ENCODE results near the gene COX6B2.

Gene COX6B2

DNA sequence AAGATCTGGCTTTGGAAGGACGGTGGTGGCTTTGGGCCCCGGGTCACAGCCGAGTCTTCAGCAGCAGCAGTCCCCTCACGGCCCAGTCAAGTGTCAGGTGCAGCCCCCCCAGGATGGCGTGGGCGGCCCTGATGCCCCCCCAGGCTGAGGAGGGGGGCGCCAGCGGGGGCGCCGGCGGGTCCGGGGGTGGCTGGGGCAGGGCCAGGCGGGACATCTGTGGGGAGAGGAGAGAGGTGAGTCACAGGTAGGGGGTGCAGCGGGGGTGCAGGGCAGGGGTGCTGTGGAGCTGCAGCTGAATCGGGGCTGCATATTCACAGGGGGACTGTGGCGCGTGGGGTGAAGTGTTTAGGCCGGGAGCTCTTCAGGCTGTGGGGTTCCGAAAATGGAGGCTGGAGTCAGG lies 11.4 kb upstream of the COX6B2 start:
- no peak overlapping the region for H3K4me3 ChIP-seq (replicated peaks; ENCODE audit: low read depth, low read length)
- DNase-seq (ENCODE audit: extremely low read depth, low read depth) = no peak
- TF ChIP-seq, protein P1, sequence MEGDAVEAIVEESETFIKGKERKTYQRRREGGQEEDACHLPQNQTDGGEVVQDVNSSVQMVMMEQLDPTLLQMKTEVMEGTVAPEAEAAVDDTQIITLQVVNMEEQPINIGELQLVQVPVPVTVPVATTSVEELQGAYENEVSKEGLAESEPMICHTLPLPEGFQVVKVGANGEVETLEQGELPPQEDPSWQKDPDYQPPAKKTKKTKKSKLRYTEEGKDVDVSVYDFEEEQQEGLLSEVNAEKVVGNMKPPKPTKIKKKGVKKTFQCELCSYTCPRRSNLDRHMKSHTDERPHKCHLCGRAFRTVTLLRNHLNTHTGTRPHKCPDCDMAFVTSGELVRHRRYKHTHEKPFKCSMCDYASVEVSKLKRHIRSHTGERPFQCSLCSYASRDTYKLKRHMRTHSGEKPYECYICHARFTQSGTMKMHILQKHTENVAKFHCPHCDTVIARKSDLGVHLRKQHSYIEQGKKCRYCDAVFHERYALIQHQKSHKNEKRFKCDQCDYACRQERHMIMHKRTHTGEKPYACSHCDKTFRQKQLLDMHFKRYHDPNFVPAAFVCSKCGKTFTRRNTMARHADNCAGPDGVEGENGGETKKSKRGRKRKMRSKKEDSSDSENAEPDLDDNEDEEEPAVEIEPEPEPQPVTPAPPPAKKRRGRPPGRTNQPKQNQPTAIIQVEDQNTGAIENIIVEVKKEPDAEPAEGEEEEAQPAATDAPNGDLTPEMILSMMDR (IDR thresholded peaks at IDR 0.05; ENCODE audit: low read depth, low read length, missing control alignments) = no peak

DNA sequence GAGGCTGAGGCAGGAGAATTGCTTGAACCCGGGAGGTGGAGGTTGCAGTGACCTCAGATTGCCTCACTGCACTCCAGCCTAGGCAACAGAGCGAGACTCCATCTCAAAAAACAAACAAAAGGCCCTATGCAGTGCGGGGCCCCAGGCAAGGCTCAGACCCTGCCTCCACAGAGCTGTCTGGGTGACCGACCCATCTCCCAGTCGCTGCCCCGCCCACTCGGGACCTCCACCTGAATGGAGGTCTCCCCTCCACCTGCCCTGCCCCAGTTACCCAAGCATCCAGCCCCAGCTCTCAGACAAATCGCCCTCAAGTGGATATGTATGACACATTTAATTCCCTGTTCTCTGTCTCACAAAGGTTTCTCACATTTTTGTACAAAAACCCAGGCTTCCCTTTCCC lies 10.7 kb upstream of the COX6B2 start:
- no peak for DNase-seq (ENCODE audit: extremely low read depth, low read depth)
- no peak overlapping the region for H3K4me3 ChIP-seq (replicated peaks; ENCODE audit: low read depth, low read length)
- TF ChIP-seq, protein P1 (IDR thresholded peaks at IDR 0.05; ENCODE audit: low read depth, low read length, missing control alignments) = no peak

DNA sequence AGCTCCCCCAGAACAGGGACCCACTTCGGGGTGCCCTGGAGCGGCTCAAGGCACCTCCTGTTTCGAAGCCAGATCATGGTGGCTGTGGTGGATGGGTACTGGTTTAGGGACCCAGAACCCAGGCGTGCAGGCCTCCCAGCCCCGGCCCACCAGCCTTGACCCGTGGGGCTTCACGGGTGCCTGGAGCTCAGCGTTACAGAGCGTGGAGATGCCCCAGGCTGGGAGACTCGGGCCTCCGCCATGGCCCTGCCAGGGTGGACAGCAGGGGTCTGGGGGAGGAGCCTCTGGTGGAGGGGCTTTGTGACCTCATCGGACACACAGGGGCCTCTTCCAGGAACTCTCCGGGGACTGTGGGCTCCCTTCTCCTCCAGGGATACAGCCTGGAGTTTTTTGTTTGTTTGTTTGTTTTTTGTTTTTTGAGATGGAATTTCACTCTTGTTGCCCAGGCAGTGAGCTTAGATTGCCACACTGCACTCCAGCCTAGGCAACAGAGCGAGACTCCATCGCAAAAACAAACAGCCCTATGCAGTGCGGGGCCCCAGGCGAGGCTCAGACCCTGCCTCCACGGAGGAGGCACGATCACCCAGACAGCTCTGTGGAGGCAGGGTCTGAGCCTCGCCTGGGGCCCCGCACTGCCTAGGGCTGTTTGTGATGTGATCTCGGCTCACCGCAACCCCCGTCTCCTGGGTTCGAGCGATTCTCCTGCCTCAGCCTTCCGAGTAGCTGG lies 8.6 kb upstream of the COX6B2 start, which contains the start of gene GARIN5B:
GARIN5B (minus strand) TSS at position 271 of the 727 bp plus-strand sequence; CDS start at position 77, 194 bp downstream.
- TF ChIP-seq, protein P1 (IDR thresholded peaks at IDR 0.05; ENCODE audit: low read depth, low read length, missing control alignments) = no peak
- no peak within 1 kb of the TSS for H3K4me3 ChIP-seq (replicated peaks; ENCODE audit: low read depth, low read length)
- DNase-seq (ENCODE audit: extremely low read depth, low read depth) = no peak

DNA sequence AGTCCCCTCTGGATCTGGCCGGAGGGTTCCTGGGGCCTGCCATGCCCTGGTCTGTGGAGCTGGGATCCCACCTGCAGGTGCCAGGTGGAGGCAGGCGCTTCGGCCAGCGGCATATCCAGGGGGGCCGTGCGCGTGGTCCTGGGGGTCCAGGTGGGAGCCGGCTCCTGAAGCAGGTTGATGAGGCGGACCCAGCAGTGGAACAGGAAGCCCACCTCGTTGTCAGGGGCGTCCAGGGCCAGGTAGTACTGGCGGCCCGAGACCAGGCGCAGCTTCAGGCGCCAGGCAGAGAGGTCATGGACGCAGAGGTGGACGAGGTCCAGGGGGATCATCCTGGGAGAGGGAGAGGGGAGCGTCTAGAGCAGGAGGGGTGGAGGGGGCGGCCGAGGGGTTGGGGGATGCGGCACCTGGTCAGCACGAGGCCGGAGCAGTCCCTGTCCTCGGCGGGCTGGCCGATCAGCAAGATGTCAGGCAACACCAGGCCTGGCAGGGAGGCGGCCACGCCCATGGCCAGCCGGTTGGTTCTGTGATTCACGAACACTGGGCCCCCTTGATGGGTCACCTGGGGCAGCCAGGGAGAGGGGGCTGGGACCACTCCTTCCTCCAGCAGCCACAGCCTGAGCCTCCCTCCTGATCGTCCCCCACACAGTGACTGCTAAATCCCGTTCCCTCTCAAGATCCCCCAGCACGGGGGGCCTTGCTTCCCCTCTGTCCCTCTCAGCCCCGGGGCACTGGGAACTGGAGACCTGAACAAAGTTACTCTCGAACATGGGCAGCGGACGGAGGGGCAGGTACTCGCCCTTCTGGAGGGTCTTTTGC lies 7.9 kb upstream of the COX6B2 start:
- no peak overlapping the region for H3K4me3 ChIP-seq (replicated peaks; ENCODE audit: low read depth, low read length)
- TF ChIP-seq, protein P1 (IDR thresholded peaks at IDR 0.05; ENCODE audit: low read depth, low read length, missing control alignments) = no peak
- no peak for DNase-seq (ENCODE audit: extremely low read depth, low read depth)

DNA sequence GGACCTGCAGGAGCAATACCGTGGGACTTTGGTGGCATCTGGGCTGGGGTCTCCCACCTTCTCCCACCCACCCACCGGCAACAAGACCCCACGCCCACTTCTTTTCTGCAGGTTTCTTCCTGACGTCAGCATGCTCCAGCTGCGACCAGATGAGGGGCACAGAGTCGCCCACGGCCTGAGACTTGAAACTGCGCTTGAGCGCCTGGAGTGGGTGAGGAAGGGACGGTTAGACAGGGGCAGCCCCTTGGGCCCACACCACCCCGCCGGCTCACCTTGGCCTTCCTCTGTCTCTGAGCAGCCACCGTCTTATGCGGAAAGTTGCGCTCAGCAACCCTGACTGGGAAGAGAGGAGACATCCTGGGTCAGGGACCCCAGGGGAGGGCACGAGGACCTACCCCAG lies 6.4 kb upstream of the COX6B2 start:
- no peak overlapping the region for H3K4me3 ChIP-seq (replicated peaks; ENCODE audit: low read depth, low read length)
- TF ChIP-seq, protein P1 (IDR thresholded peaks at IDR 0.05; ENCODE audit: low read depth, low read length, missing control alignments) = no peak
- no peak for DNase-seq (ENCODE audit: extremely low read depth, low read depth)

DNA sequence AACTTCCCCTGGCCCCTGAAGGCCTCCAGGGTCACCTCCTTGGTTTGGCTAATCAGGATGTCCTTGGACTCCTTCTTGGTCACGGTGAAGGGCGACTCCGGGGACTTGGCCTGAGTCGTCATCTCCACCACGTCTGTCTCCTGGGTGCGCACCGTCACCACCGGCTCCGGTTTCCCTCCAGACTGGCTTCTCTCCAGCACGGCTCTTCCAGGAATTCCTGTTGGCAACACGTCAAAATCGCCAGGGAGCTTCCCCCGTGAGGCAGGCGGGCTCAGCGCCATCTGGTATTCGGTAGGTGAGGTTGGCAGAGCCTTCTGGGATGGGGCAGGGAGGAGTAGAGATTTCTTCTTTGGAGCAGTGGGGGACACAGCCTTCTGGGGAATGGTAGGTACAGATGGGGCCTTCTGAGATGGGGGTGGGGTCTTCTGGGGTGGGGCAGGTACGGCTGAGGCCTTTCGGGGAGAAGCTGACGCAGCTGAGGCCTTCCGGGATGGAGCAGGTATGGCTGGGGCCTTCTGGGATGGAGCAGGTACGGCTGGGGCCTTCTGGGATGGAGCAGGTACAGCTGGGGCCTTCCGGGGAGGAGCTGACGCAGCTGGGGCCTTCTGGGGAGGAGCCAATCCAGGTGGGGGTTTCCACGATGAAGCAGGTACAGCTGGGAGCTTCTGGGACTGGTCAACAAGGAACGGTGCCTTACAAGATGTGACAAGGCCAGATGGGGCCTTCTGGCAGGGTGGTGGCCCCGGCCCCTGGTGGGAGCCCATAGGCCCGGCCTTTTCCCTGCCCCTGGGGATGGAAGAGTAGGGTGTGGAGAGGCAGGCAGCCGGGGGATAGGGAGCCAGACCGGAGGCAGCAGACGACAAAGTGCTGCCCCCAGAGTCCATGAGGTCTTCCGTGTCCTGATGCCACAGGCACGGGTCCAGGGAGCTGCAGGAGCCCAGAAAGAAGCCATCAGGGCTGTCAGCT lies 4.7 kb upstream of the COX6B2 start:
- TF ChIP-seq, protein P1 (IDR thresholded peaks at IDR 0.05; ENCODE audit: low read depth, low read length, missing control alignments) = no peak
- H3K4me3 ChIP-seq (replicated peaks; ENCODE audit: low read depth, low read length) = no peak overlapping the region
- no peak for DNase-seq (ENCODE audit: extremely low read depth, low read depth)
